ENCODE measurements around the gene RPSA. TPM values are rescaled to one million over a fixed set of nuclear protein-coding genes. Genes with fewer than 3 reads are reported as not detected.

RPSA gene
- total RNA-seq, 4 donors from 2014 or later, result 490 to 861 (median 825) TPM

GRCh38 chr3:39415983-39416382 is 9.5 kb downstream of the RPSA start:
- TF ChIP-seq CTCF (IDR thresholded peaks at IDR 0.05; ENCODE audit: low read depth), result no peak

- TF ChIP-seq CTCF (IDR thresholded peaks at IDR 0.05; ENCODE audit: low read depth), result no peak
Observed at GRCh38 chr3:39419742-39420315, 13.3 kb downstream of the RPSA start.

DNA sequence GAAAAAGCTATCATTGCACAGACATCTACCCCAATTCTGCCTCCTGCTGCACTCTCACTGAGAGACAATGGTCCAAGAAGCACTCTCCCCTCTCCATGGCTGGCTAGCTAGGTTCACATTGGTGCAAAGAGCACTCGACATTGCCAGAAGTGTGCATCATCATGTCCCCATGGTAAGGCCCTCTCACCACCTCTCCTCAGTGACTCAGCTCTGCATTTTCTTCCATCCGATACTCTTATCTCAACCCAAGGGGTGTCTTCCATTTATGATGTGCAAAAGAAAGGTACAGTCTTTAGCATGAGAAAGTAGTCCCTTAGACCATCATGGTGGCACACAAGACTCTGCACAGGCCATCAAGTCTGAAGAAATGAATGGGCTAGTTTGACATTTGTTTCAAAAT is 14.0 kb downstream of the RPSA start:
- TF ChIP-seq CTCF (IDR thresholded peaks at IDR 0.05; ENCODE audit: low read depth), result no peak

- TF ChIP-seq CTCF (IDR thresholded peaks at IDR 0.05; ENCODE audit: low read depth), result no peak
Observed at GRCh38 chr3:39423436-39423970, 17.0 kb downstream of the RPSA start.

DNA sequence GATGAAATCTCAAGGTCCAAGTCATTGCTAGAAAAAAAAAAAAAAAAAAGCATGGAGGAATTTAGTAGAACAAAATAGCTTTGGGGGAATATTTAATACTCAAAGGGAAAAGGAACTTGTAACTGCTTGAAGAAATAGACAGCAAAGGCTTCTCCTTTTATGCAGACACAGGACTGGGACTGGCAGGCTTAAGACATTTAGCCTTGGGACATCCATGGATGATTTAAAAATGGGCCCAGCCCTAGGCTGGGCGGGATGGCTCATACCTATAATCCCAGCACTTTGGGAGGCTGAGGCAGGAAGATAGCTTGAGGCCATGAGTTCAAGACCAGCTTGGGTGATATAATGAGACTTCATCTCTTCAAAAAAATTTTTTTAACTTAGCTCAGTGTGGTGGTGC is 19.8 kb downstream of the RPSA start:
- TF ChIP-seq CTCF (IDR thresholded peaks at IDR 0.05; ENCODE audit: low read depth), result no peak

DNA sequence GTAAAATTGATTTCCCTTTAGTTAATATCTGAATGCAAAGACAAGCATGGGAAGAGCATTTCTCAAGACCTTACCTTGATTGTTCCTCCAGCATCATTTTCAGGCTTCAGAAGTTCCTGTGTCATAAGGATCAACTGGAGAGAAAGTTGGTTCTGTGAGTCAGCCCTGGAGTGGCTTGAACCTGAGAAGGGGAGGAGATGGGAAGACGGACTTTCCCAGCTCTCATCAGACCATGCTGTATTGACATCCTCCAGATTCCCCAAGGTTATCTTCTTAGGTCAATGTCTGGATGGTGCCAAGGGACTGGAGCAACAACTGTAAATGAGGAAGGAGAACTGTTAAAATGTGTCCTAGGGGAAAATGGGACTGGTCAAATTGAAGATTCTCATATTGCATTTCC is 21.0 kb downstream of the RPSA start:
- TF ChIP-seq CTCF (IDR thresholded peaks at IDR 0.05; ENCODE audit: low read depth), result no peak

DNA sequence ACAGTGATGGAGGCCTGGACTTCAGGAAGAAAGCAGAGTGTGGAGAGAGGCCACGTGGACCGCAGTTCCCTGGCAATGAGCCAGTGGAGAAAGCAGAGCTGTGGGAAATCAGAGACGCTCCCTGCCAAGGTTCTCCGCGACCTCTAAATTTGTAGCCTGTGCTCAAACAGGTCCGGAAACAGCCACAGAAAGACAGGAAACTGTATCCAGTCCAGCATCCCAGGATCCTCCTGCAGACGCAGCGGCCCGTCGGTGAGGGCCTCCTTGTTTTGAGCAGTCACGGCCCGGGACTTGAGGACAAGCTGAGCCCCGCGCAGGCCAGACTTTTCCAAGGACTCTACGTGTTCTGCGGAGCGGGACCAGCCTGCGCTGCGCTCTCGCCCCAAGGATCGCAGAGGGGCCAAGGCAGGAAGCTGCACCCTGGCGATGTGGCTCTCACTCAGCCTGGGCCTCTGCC is 22.3 kb downstream of the RPSA start:
- TF ChIP-seq CTCF (IDR thresholded peaks at IDR 0.05; ENCODE audit: low read depth), result no peak
